Lower leg skin (tissue), 3 donors: ENCODE measurements around the gene SBK2.

ENCODE experiments used
- CTCF ChIP-seq, 3 donors: fragments of 450-650 bp; IDR thresholded peaks; one replicate each; pipeline ENCODE4 v1.5.1; 2016; ENCODE audit warnings: antibody characterized with exemption in 3 of 3, mild to moderate bottlenecking in 3 of 3, moderate library complexity in 2 of 3
- POLR2A ChIP-seq, 2 donors: fragments of 450-650 bp; IDR thresholded peaks; one replicate each; pipeline ENCODE4 v1.6.1; 2016 to 2017; ENCODE audit warnings: antibody characterized with exemption in 2 of 2, mild to moderate bottlenecking in 1 of 2, moderate library complexity in 1 of 2

- no peak for TF ChIP-seq CTCF (IDR thresholded peaks at IDR 0.05)
- TF ChIP-seq POLR2A (IDR thresholded peaks at IDR 0.05), result no peak
These were observed 47.9 kb upstream of the SBK2 start for GRCh38 chr19:55584871-55585270.
